Measurements from ENCODE around the gene GALR3.

Gene GALR3

GRCh38 chr22:37802310-37803194 lies 20.6 kb upstream of the GALR3 start:
- peak overlapping the region; percentile 48 for H3K4me3 ChIP-seq (ENCODE audit: low read depth, low read length)
- TF ChIP-seq MYC (IDR thresholded peaks at IDR 0.05; ENCODE audit: low read depth, low read length), result no peak
- TF ChIP-seq CTCF (IDR thresholded peaks at IDR 0.05; ENCODE audit: low read depth, low read length), result peak; percentile 7
- DNase-seq (ENCODE audit: low read depth), result peak; percentile 76

- no peak for DNase-seq (ENCODE audit: low read depth)
- TF ChIP-seq CTCF (IDR thresholded peaks at IDR 0.05; ENCODE audit: low read depth, low read length) (no peak), POLR2A (IDR thresholded peaks at IDR 0.05; ENCODE audit: extremely low read depth, insufficient read length) (no peak), MAX (IDR thresholded peaks at IDR 0.05; ENCODE audit: low read depth, low read length) (no peak), MYC (IDR thresholded peaks at IDR 0.05; ENCODE audit: low read depth, low read length) (no peak)
- H3K4me3 ChIP-seq (ENCODE audit: low read depth, low read length), result no peak overlapping the region
Measured at GRCh38 chr22:37803195-37803638, 20.0 kb upstream of the GALR3 start.

- no peak for TF ChIP-seq POLR2A (IDR thresholded peaks at IDR 0.05; ENCODE audit: extremely low read depth, insufficient read length)
- TF ChIP-seq MAX (IDR thresholded peaks at IDR 0.05; ENCODE audit: low read depth, low read length), result no peak
- TF ChIP-seq MYC (IDR thresholded peaks at IDR 0.05; ENCODE audit: low read depth, low read length), result no peak
- no peak for TF ChIP-seq CTCF (IDR thresholded peaks at IDR 0.05; ENCODE audit: low read depth, low read length)
- H3K4me3 ChIP-seq (ENCODE audit: low read depth, low read length), result no peak overlapping the region
- DNase-seq (ENCODE audit: low read depth), result no peak
Measured at GRCh38 chr22:37803639-37804351, 19.4 kb upstream of the GALR3 start.

- no peak overlapping the region for H3K4me3 ChIP-seq (ENCODE audit: low read depth, low read length)
- no peak for TF ChIP-seq MAX (IDR thresholded peaks at IDR 0.05; ENCODE audit: low read depth, low read length)
- TF ChIP-seq POLR2A (IDR thresholded peaks at IDR 0.05; ENCODE audit: extremely low read depth, insufficient read length), result no peak
- TF ChIP-seq CTCF (IDR thresholded peaks at IDR 0.05; ENCODE audit: low read depth, low read length), result no peak
- TF ChIP-seq MYC (IDR thresholded peaks at IDR 0.05; ENCODE audit: low read depth, low read length), result no peak
- DNase-seq (ENCODE audit: low read depth), result no peak
Measured at GRCh38 chr22:37804352-37804880, 18.8 kb upstream of the GALR3 start.

- TF ChIP-seq MAX (IDR thresholded peaks at IDR 0.05; ENCODE audit: low read depth, low read length), result no peak
- no peak for TF ChIP-seq POLR2A (IDR thresholded peaks at IDR 0.05; ENCODE audit: extremely low read depth, insufficient read length)
- no peak for TF ChIP-seq MYC (IDR thresholded peaks at IDR 0.05; ENCODE audit: low read depth, low read length)
- no peak overlapping the region for H3K4me3 ChIP-seq (ENCODE audit: low read depth, low read length)
- peak; percentile 78 for DNase-seq (ENCODE audit: low read depth)
Measured at GRCh38 chr22:37804881-37805809, 18.0 kb upstream of the GALR3 start.

All from NB4 (cell line).